Tibial nerve (tissue), 4 donors: ENCODE results near the gene SHF.

Source experiments
- EP300 ChIP-seq, 2 donors: sonication (generic); formaldehyde crosslinking; IDR thresholded peaks; one replicate each; pipeline ENCODE4 v1.6.1; 2017; ENCODE audit warnings: antibody characterized with exemption in 2 of 2, mild to moderate bottlenecking in 1 of 2
- TF ChIP-seq, protein P1 (sequence below), 5 experiments: fragments of 200-600 bp in 3 of 5; fragments of 450-650 bp in 2 of 5; sonication (generic) in 3 of 5; IDR thresholded peaks; one replicate each; pipeline ENCODE4 v1.5.1; 2016 to 2019; ENCODE audit warnings: antibody characterized with exemption in 5 of 5, mild to moderate bottlenecking in 3 of 5, moderate library complexity in 2 of 5

GRCh38 chr15:45168751-45169551 lies 18.8 kb downstream of the SHF start:
- TF ChIP-seq, protein P1, sequence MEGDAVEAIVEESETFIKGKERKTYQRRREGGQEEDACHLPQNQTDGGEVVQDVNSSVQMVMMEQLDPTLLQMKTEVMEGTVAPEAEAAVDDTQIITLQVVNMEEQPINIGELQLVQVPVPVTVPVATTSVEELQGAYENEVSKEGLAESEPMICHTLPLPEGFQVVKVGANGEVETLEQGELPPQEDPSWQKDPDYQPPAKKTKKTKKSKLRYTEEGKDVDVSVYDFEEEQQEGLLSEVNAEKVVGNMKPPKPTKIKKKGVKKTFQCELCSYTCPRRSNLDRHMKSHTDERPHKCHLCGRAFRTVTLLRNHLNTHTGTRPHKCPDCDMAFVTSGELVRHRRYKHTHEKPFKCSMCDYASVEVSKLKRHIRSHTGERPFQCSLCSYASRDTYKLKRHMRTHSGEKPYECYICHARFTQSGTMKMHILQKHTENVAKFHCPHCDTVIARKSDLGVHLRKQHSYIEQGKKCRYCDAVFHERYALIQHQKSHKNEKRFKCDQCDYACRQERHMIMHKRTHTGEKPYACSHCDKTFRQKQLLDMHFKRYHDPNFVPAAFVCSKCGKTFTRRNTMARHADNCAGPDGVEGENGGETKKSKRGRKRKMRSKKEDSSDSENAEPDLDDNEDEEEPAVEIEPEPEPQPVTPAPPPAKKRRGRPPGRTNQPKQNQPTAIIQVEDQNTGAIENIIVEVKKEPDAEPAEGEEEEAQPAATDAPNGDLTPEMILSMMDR (IDR thresholded peaks at IDR 0.05), result no peak
- TF ChIP-seq EP300 (IDR thresholded peaks at IDR 0.05), result no peak
